ENCODE data around the gene TRIO.
A peak's percentile ranks its signal among the peaks of the same experiment; 100 is the strongest.

Gene TRIO

GRCh38 chr5:14503681-14504331 lies 360.7 kb downstream of the TRIO start:
- Histone ChIP-seq H3K23ac (ENCODE audit: low read length) (no peak overlapping the region), H3K27ac (ENCODE audit: low read depth, low read length) (no peak overlapping the region)

GRCh38 chr5:14504332-14504727 lies 361.2 kb downstream of the TRIO start:
- Histone ChIP-seq H3K56ac (ENCODE audit: low read length) (no peak overlapping the region), H4K5ac (ENCODE audit: low read length) (no peak overlapping the region), H2BK15ac (replicated peaks; ENCODE audit: low read depth) (no peak overlapping the region), H3K79me2 (ENCODE audit: control insufficient read depth, insufficient read depth, low read length) (no peaks in the 10 kb centered on the region), H3K4me2 (ENCODE audit: low read length) (no peak overlapping the region), H3K4me1 (ENCODE audit: control insufficient read depth, low read depth, low read length) (no peaks in the 10 kb centered on the region), H3K27ac (ENCODE audit: low read depth, low read length) (no peak overlapping the region), H3K23ac (ENCODE audit: low read length) (no peak overlapping the region), H4K8ac (ENCODE audit: low read depth, low read length) (no peak overlapping the region), H2AK5ac (ENCODE audit: low read length) (no peak overlapping the region), H2BK120ac (ENCODE audit: low read depth, low read length) (no peak overlapping the region), H3K4me3 (ENCODE audit: low read length) (no peak overlapping the region), H3K36me3 (ENCODE audit: control insufficient read depth, insufficient read depth, low read length) (peaks cover 11% of the 10 kb centered on the region), H2BK5ac (ENCODE audit: low read length) (no peak overlapping the region), H3K9ac (ENCODE audit: low read length) (no peak overlapping the region), H3K4ac (ENCODE audit: low read depth, low read length) (no peak overlapping the region), H3K18ac (ENCODE audit: low read length) (no peak overlapping the region), H3K27me3 (ENCODE audit: insufficient read depth, low read length, poor library complexity) (no peaks in the 10 kb centered on the region), H3K79me1 (ENCODE audit: low read length) (no peaks in the 10 kb centered on the region)
- no CpG with 5 or more reads among the region's 8 CpGs for WGBS (ENCODE audit: extremely low coverage, insufficient coverage, low lambda C conversion rate)
- DNase-seq, result no peak

More at GRCh38 chr5:14503681-14504331, 360.7 kb downstream of the TRIO start:
- H2AK5ac ChIP-seq (ENCODE audit: low read length), result no peak overlapping the region
- H2BK15ac ChIP-seq (replicated peaks; ENCODE audit: low read depth), result no peak overlapping the region
- H3K4me2 ChIP-seq (ENCODE audit: low read length), result no peak overlapping the region
- no peak overlapping the region for H2BK5ac ChIP-seq (ENCODE audit: low read length)
- no peak overlapping the region for H4K5ac ChIP-seq (ENCODE audit: low read length)
- no peak for DNase-seq
- H3K4me1 ChIP-seq (ENCODE audit: control insufficient read depth, low read depth, low read length), result no peaks in the 10 kb centered on the region
- no peak overlapping the region for H3K56ac ChIP-seq (ENCODE audit: low read length)
- H3K36me3 ChIP-seq (ENCODE audit: control insufficient read depth, insufficient read depth, low read length), result peaks cover 13% of the 10 kb centered on the region
- no peak overlapping the region for H3K9ac ChIP-seq (ENCODE audit: low read length)
- H4K8ac ChIP-seq (ENCODE audit: low read depth, low read length), result no peak overlapping the region
- no CpG with 5 or more reads among the region's 27 CpGs for WGBS (ENCODE audit: extremely low coverage, insufficient coverage, low lambda C conversion rate)
- no peaks in the 10 kb centered on the region for H3K79me2 ChIP-seq (ENCODE audit: control insufficient read depth, insufficient read depth, low read length)
- H3K18ac ChIP-seq (ENCODE audit: low read length), result no peak overlapping the region
- no peaks in the 10 kb centered on the region for H3K27me3 ChIP-seq (ENCODE audit: insufficient read depth, low read length, poor library complexity)
- H2BK120ac ChIP-seq (ENCODE audit: low read depth, low read length), result no peak overlapping the region
- H3K4ac ChIP-seq (ENCODE audit: low read depth, low read length), result no peak overlapping the region
- H3K79me1 ChIP-seq (ENCODE audit: low read length), result no peaks in the 10 kb centered on the region
- H3K4me3 ChIP-seq (ENCODE audit: low read length), result no peak overlapping the region

GRCh38 chr5:14504816-14505215 lies 361.7 kb downstream of the TRIO start:
- H3K79me2 ChIP-seq (ENCODE audit: control insufficient read depth, insufficient read depth, low read length), result no peaks in the 10 kb centered on the region
- H3K23ac ChIP-seq (ENCODE audit: low read length), result no peak overlapping the region
- H3K4ac ChIP-seq (ENCODE audit: low read depth, low read length), result no peak overlapping the region
- no peak overlapping the region for H2AK5ac ChIP-seq (ENCODE audit: low read length)
- no peak overlapping the region for H3K4me2 ChIP-seq (ENCODE audit: low read length)
- no peak overlapping the region for H3K9ac ChIP-seq (ENCODE audit: low read length)
- no peak overlapping the region for H2BK5ac ChIP-seq (ENCODE audit: low read length)
- H3K36me3 ChIP-seq (ENCODE audit: control insufficient read depth, insufficient read depth, low read length), result peaks cover 11% of the 10 kb centered on the region
- H3K18ac ChIP-seq (ENCODE audit: low read length), result no peak overlapping the region
- no peak overlapping the region for H4K5ac ChIP-seq (ENCODE audit: low read length)
- no peak overlapping the region for H3K4me3 ChIP-seq (ENCODE audit: low read length)
- no peak for DNase-seq
- no peaks in the 10 kb centered on the region for H3K4me1 ChIP-seq (ENCODE audit: control insufficient read depth, low read depth, low read length)
- H2BK120ac ChIP-seq (ENCODE audit: low read depth, low read length), result no peak overlapping the region
- H2BK15ac ChIP-seq (replicated peaks; ENCODE audit: low read depth), result no peak overlapping the region
- no peak overlapping the region for H4K8ac ChIP-seq (ENCODE audit: low read depth, low read length)
- no peak overlapping the region for H3K56ac ChIP-seq (ENCODE audit: low read length)
- H3K27me3 ChIP-seq (ENCODE audit: insufficient read depth, low read length, poor library complexity), result no peaks in the 10 kb centered on the region
- H3K79me1 ChIP-seq (ENCODE audit: low read length), result no peaks in the 10 kb centered on the region
- no CpG with 5 or more reads among the region's 11 CpGs for WGBS (ENCODE audit: extremely low coverage, insufficient coverage, low lambda C conversion rate)
- H3K27ac ChIP-seq (ENCODE audit: low read depth, low read length), result no peak overlapping the region

GRCh38 chr5:14505310-14506139 lies 362.4 kb downstream of the TRIO start:
- Histone ChIP-seq H4K8ac (ENCODE audit: low read depth, low read length) (no peak overlapping the region), H2BK15ac (replicated peaks; ENCODE audit: low read depth) (no peak overlapping the region), H3K56ac (ENCODE audit: low read length) (no peak overlapping the region), H3K23ac (ENCODE audit: low read length) (no peak overlapping the region), H3K27ac (ENCODE audit: low read depth, low read length) (no peak overlapping the region), H3K79me1 (ENCODE audit: low read length) (no peaks in the 10 kb centered on the region), H2AK5ac (ENCODE audit: low read length) (no peak overlapping the region), H3K27me3 (ENCODE audit: insufficient read depth, low read length, poor library complexity) (no peaks in the 10 kb centered on the region), H2BK5ac (ENCODE audit: low read length) (no peak overlapping the region), H3K18ac (ENCODE audit: low read length) (no peak overlapping the region), H3K9ac (ENCODE audit: low read length) (no peak overlapping the region), H3K4me1 (ENCODE audit: control insufficient read depth, low read depth, low read length) (no peaks in the 10 kb centered on the region), H3K79me2 (ENCODE audit: control insufficient read depth, insufficient read depth, low read length) (no peaks in the 10 kb centered on the region), H3K4ac (ENCODE audit: low read depth, low read length) (no peak overlapping the region), H3K4me3 (ENCODE audit: low read length) (no peak overlapping the region), H2BK120ac (ENCODE audit: low read depth, low read length) (no peak overlapping the region), H4K5ac (ENCODE audit: low read length) (no peak overlapping the region), H3K4me2 (ENCODE audit: low read length) (no peak overlapping the region), H3K36me3 (ENCODE audit: control insufficient read depth, insufficient read depth, low read length) (peaks cover 11% of the 10 kb centered on the region)
- WGBS (ENCODE audit: extremely low coverage, insufficient coverage, low lambda C conversion rate), result no CpG with 5 or more reads among the region's 23 CpGs
- DNase-seq, result peak; percentile 31

GRCh38 chr5:14506140-14506538 lies 363.0 kb downstream of the TRIO start:
- no CpG with 5 or more reads among the region's 7 CpGs for WGBS (ENCODE audit: extremely low coverage, insufficient coverage, low lambda C conversion rate)

More at GRCh38 chr5:14506140-14506538, 363.0 kb downstream of the TRIO start:
- no peak overlapping the region for H4K5ac ChIP-seq (ENCODE audit: low read length)
- H3K27me3 ChIP-seq (ENCODE audit: insufficient read depth, low read length, poor library complexity), result no peaks in the 10 kb centered on the region
- no peak overlapping the region for H4K8ac ChIP-seq (ENCODE audit: low read depth, low read length)
- peaks cover 11% of the 10 kb centered on the region for H3K36me3 ChIP-seq (ENCODE audit: control insufficient read depth, insufficient read depth, low read length)
- no peak overlapping the region for H3K18ac ChIP-seq (ENCODE audit: low read length)
- H3K27ac ChIP-seq (ENCODE audit: low read depth, low read length), result no peak overlapping the region
- no peaks in the 10 kb centered on the region for H3K4me1 ChIP-seq (ENCODE audit: control insufficient read depth, low read depth, low read length)
- no peak overlapping the region for H2AK5ac ChIP-seq (ENCODE audit: low read length)
- no peak overlapping the region for H3K56ac ChIP-seq (ENCODE audit: low read length)
- no peaks in the 10 kb centered on the region for H3K79me1 ChIP-seq (ENCODE audit: low read length)
- no peak overlapping the region for H3K4me2 ChIP-seq (ENCODE audit: low read length)
- H3K4ac ChIP-seq (ENCODE audit: low read depth, low read length), result no peak overlapping the region
- no peak overlapping the region for H3K9ac ChIP-seq (ENCODE audit: low read length)
- no peaks in the 10 kb centered on the region for H3K79me2 ChIP-seq (ENCODE audit: control insufficient read depth, insufficient read depth, low read length)
- no peak overlapping the region for H2BK120ac ChIP-seq (ENCODE audit: low read depth, low read length)
- no peak overlapping the region for H3K23ac ChIP-seq (ENCODE audit: low read length)
- no peak overlapping the region for H3K4me3 ChIP-seq (ENCODE audit: low read length)
- H2BK15ac ChIP-seq (replicated peaks; ENCODE audit: low read depth), result no peak overlapping the region
- DNase-seq, result no peak
- no peak overlapping the region for H2BK5ac ChIP-seq (ENCODE audit: low read length)
